ENCODE results near the gene ITK. TPM values are rescaled to one million over a fixed set of nuclear protein-coding genes. Genes with fewer than 3 reads are reported as not detected.

Gene ITK
- total RNA-seq, 4 donors from 2014 or later, result 0.12 to 2.2 (median 0.35) TPM

GRCh38 chr5:157285310-157286035, 104.8 kb downstream of the ITK start:
- peaks cover 16 to 26% of the 10 kb centered on the region in 2 donors for H3K4me1 ChIP-seq
- no peaks in the 10 kb centered on the region for H3K27me3 ChIP-seq
- TF ChIP-seq POLR2A (IDR thresholded peaks at IDR 0.05) (no peak), CTCF (IDR thresholded peaks at IDR 0.05 in 4 of 5, conservative IDR thresholded peaks at IDR 0.05 in 1 of 5) (no peak)
- H3K9me3 ChIP-seq, result no peaks in the 10 kb centered on the region
- peak overlapping the region in 1 of 4 donors; percentile 8 for H3K27ac ChIP-seq
- in situ Hi-C loops (cut with MboI; ENCODE audit: low sequenced_read_pairs in 4 of 4), result no loop called here
- ATAC-seq (no peak), DNase-seq (no peak)
- H3K4me3 ChIP-seq, result no peak overlapping the region
- H3K36me3 ChIP-seq, result no peaks in the 10 kb centered on the region
- intact Hi-C loops (cut with DNase I; ENCODE audit: low total_unique reads), result no loop called here

GRCh38 chr5:157286761-157287211, 106.1 kb downstream of the ITK start:
- Histone ChIP-seq H3K4me1 (peaks cover 16 to 26% of the 10 kb centered on the region in 2 donors), H3K27me3 (no peaks in the 10 kb centered on the region), H3K4me3 (no peak overlapping the region), H3K9me3 (no peaks in the 10 kb centered on the region), H3K36me3 (no peaks in the 10 kb centered on the region), H3K27ac (no peak overlapping the region)
- DNase-seq (no peak), ATAC-seq (no peak)
- in situ Hi-C loops (cut with MboI; ENCODE audit: low sequenced_read_pairs in 4 of 4) (no loop called here), intact Hi-C loops (cut with DNase I; ENCODE audit: low total_unique reads) (no loop called here)
- no peak for TF ChIP-seq POLR2A (IDR thresholded peaks at IDR 0.05)
- TF ChIP-seq CTCF (IDR thresholded peaks at IDR 0.05 in 4 of 5, conservative IDR thresholded peaks at IDR 0.05 in 1 of 5), result no peak

GRCh38 chr5:157288405-157289163, 107.9 kb downstream of the ITK start:
- H3K4me1 ChIP-seq, result peaks cover 16 to 26% of the 10 kb centered on the region in 2 donors
- ATAC-seq, result no peak
- no peak overlapping the region for H3K27ac ChIP-seq
- no peaks in the 10 kb centered on the region for H3K27me3 ChIP-seq
- no peak for TF ChIP-seq POLR2A (IDR thresholded peaks at IDR 0.05)
- TF ChIP-seq CTCF (IDR thresholded peaks at IDR 0.05 in 4 of 5, conservative IDR thresholded peaks at IDR 0.05 in 1 of 5), result no peak
- no peak overlapping the region for H3K4me3 ChIP-seq
- no peaks in the 10 kb centered on the region for H3K36me3 ChIP-seq
- intact Hi-C loops (cut with DNase I; ENCODE audit: low total_unique reads), result no loop called here
- in situ Hi-C loops (cut with MboI; ENCODE audit: low sequenced_read_pairs in 4 of 4), result no loop called here
- no peaks in the 10 kb centered on the region for H3K9me3 ChIP-seq
- no peak for DNase-seq

GRCh38 chr5:157289164-157289819, 108.7 kb downstream of the ITK start:
- Histone ChIP-seq H3K4me3 (no peak overlapping the region), H3K27me3 (no peaks in the 10 kb centered on the region), H3K27ac (no peak overlapping the region), H3K36me3 (no peaks in the 10 kb centered on the region), H3K9me3 (no peaks in the 10 kb centered on the region), H3K4me1 (peaks cover 12 to 26% of the 10 kb centered on the region in 2 donors)
- no peak for DNase-seq
- ATAC-seq, result no peak
- in situ Hi-C loops (cut with MboI; ENCODE audit: low sequenced_read_pairs in 4 of 4) (no loop called here), intact Hi-C loops (cut with DNase I; ENCODE audit: low total_unique reads) (no loop called here)
- TF ChIP-seq CTCF (IDR thresholded peaks at IDR 0.05 in 4 of 5, conservative IDR thresholded peaks at IDR 0.05 in 1 of 5), result no peak
- no peak for TF ChIP-seq POLR2A (IDR thresholded peaks at IDR 0.05)
